ENCODE measurements around the gene FRMPD4.

The FRMPD4 gene

DNA sequence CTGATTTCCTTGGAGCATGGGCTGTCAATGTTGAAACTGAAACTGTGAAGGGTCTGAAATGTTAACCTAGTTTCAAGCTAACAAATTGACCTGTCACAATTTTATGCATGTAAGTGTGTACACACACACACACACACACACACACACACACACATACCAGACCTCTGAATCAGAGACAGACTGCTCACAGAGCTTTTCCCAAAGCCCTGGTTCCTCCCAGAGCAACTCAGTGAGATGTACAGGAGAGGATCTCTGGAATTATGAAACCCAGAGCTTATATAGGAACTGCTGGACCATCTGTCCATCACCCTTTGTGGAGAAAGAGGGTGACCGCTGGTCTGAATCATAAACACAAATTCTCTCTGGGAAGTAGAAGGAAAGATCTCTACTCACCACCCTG lies 424.8 kb downstream of the FRMPD4 start:
- no peak for TF ChIP-seq JUND (IDR thresholded peaks at IDR 0.05; ENCODE audit: low read depth)
- in situ Hi-C loops (cut with HindIII; ENCODE audit: low pct_unique_long_range_greater_than_20kb, low sequenced_read_pairs) = no loop called here
- DNase-seq (ENCODE audit: low read depth in 1 of 2, low spot score in 1 of 2) = no peak

GRCh38 chrX:12564221-12564620 lies 425.9 kb downstream of the FRMPD4 start:
- no peak for TF ChIP-seq JUND (IDR thresholded peaks at IDR 0.05; ENCODE audit: low read depth)
- in situ Hi-C loops (cut with HindIII; ENCODE audit: low pct_unique_long_range_greater_than_20kb, low sequenced_read_pairs) = no loop called here
- no peak for DNase-seq (ENCODE audit: low read depth in 1 of 2, low spot score in 1 of 2)

GRCh38 chrX:12567857-12568256 lies 429.6 kb downstream of the FRMPD4 start:
- DNase-seq (ENCODE audit: low read depth in 1 of 2, low spot score in 1 of 2) = peak in 1 of 2 experiments; percentile 20
- TF ChIP-seq JUND (IDR thresholded peaks at IDR 0.05; ENCODE audit: low read depth) = no peak
- in situ Hi-C loops (cut with HindIII; ENCODE audit: low pct_unique_long_range_greater_than_20kb, low sequenced_read_pairs) = no loop called here

DNA sequence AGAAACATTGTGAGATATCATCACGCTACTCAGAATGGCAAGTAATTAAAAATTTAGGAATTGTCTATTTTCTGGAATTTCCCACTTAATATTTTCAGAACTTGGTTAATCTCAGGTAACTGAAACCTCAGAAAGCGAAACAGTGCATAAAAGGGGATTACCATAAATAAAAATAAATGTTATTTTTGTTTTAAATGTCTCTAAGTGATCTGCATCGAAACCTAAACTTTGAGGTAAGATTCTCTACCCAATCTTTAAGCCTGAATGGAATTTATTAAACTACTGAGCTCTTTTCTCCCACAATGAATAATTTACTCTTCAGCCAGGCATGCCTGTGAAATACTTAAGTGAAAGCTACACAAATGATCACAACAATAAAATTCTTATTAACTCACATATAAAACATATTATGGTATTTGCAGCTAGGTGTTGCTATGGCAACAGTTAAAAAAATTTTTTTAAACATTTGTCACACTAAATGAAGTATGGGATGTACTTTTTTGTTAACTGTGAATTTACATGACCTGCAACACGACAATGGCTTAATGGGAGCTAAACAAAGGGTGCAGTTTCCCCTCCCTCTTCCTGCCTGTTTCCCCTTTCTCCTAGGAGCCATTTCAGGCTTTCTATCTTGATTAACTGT lies 432.7 kb downstream of the FRMPD4 start:
- in situ Hi-C loops (cut with HindIII; ENCODE audit: low pct_unique_long_range_greater_than_20kb, low sequenced_read_pairs) = no loop called here
- no peak for DNase-seq (ENCODE audit: low read depth in 1 of 2, low spot score in 1 of 2)
- no peak for TF ChIP-seq JUND (IDR thresholded peaks at IDR 0.05; ENCODE audit: low read depth)

GRCh38 chrX:12579311-12579710 lies 441.0 kb downstream of the FRMPD4 start:
- in situ Hi-C loops (cut with HindIII; ENCODE audit: low pct_unique_long_range_greater_than_20kb, low sequenced_read_pairs) = no loop called here
- no peak for DNase-seq (ENCODE audit: low read depth in 1 of 2, low spot score in 1 of 2)
- no peak for TF ChIP-seq JUND (IDR thresholded peaks at IDR 0.05; ENCODE audit: low read depth)

DNA sequence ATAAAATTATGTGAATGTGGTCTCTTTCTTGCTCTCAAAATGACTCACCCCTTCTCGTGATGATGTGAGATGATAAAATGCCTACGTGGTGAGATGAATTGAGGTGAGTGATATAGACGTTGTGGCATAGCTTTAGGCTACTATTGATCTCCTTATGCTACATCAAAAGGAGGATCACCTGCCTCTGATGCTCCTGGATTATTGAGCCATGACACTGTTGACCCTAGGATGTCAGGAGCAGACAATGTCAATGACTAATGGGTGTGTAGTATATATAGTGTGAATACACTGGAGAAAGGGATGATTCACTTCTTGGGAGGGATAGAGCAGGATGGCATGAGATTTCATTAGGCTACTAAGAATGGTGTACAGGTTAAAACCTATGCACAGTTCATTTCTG lies 442.3 kb downstream of the FRMPD4 start:
- no peak for TF ChIP-seq JUND (IDR thresholded peaks at IDR 0.05; ENCODE audit: low read depth)
- in situ Hi-C loops (cut with HindIII; ENCODE audit: low pct_unique_long_range_greater_than_20kb, low sequenced_read_pairs) = no loop called here
- DNase-seq (ENCODE audit: low read depth in 1 of 2, low spot score in 1 of 2) = no peak

GRCh38 chrX:12581546-12581945 lies 443.3 kb downstream of the FRMPD4 start:
- DNase-seq (ENCODE audit: low read depth in 1 of 2, low spot score in 1 of 2) = no peak
- in situ Hi-C loops (cut with HindIII; ENCODE audit: low pct_unique_long_range_greater_than_20kb, low sequenced_read_pairs) = no loop called here
- TF ChIP-seq JUND (IDR thresholded peaks at IDR 0.05; ENCODE audit: low read depth) = no peak

DNA sequence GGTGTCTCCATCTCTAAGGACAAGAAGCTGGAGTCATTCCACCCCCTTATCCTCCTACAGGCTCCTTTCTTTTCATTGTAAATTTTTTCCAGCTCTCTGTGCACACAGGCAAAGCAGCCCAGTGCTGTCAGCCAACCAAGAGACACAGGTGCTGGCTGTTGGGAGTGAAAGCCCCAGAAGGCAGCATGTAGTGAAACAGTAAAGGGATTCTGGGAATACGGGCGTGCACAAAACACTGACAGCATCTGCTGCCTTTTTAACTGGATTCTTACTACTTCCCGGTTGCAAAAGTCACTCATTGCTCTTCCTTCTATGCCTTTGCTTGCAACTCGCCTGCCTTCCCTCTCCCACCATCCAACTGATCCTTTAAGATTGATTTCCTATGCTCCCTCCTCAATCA lies 444.4 kb downstream of the FRMPD4 start:
- no peak for TF ChIP-seq JUND (IDR thresholded peaks at IDR 0.05; ENCODE audit: low read depth)
- in situ Hi-C loops (cut with HindIII; ENCODE audit: low pct_unique_long_range_greater_than_20kb, low sequenced_read_pairs) = no loop called here
- no peak for DNase-seq (ENCODE audit: low read depth in 1 of 2, low spot score in 1 of 2)

- no peak for TF ChIP-seq JUND (IDR thresholded peaks at IDR 0.05; ENCODE audit: low read depth)
- DNase-seq (ENCODE audit: low read depth in 1 of 2, low spot score in 1 of 2) = no peak
- in situ Hi-C loops (cut with HindIII; ENCODE audit: low pct_unique_long_range_greater_than_20kb, low sequenced_read_pairs) = no loop called here
Measured at GRCh38 chrX:12583543-12583942, 445.3 kb downstream of the FRMPD4 start.

GRCh38 chrX:12595720-12596119 lies 457.4 kb downstream of the FRMPD4 start:
- no peak for DNase-seq (ENCODE audit: low read depth in 1 of 2, low spot score in 1 of 2)
- no peak for TF ChIP-seq JUND (IDR thresholded peaks at IDR 0.05; ENCODE audit: low read depth)
- in situ Hi-C loops (cut with HindIII; ENCODE audit: low pct_unique_long_range_greater_than_20kb, low sequenced_read_pairs) = no loop called here

GRCh38 chrX:12610079-12610478 lies 471.8 kb downstream of the FRMPD4 start:
- no peak for DNase-seq (ENCODE audit: low read depth in 1 of 2, low spot score in 1 of 2)
- in situ Hi-C loops (cut with HindIII; ENCODE audit: low pct_unique_long_range_greater_than_20kb, low sequenced_read_pairs) = no loop called here
- no peak for TF ChIP-seq JUND (IDR thresholded peaks at IDR 0.05; ENCODE audit: low read depth)

DNA sequence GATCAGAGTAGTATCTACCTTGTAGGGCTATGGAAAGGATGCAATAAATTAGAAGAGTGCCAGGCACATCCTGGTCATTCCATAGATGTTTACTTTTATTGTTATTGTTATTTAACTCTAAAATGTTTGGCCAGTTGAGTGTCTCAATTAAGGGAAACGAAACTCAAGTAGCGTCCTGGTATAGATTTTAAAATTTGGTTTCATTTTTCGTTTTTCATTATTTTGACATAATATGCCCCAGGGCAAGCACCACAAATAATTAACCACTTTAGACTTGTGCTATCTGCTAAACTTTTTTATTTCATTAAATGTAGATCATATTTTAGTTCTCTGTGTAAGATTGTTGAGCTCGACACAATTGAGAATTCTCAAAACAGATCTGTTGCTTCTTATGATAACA lies 473.2 kb downstream of the FRMPD4 start:
- DNase-seq (ENCODE audit: low read depth in 1 of 2, low spot score in 1 of 2) = no peak
- TF ChIP-seq JUND (IDR thresholded peaks at IDR 0.05; ENCODE audit: low read depth) = no peak
- in situ Hi-C loops (cut with HindIII; ENCODE audit: low pct_unique_long_range_greater_than_20kb, low sequenced_read_pairs) = no loop called here

- no peak for TF ChIP-seq JUND (IDR thresholded peaks at IDR 0.05; ENCODE audit: low read depth)
- in situ Hi-C loops (cut with HindIII; ENCODE audit: low pct_unique_long_range_greater_than_20kb, low sequenced_read_pairs) = no loop called here
- DNase-seq (ENCODE audit: low read depth in 1 of 2, low spot score in 1 of 2) = no peak
Measured at GRCh38 chrX:12614266-12614665, 476.0 kb downstream of the FRMPD4 start.

GRCh38 chrX:12615061-12615460 lies 476.8 kb downstream of the FRMPD4 start:
- TF ChIP-seq JUND (IDR thresholded peaks at IDR 0.05; ENCODE audit: low read depth) = no peak
- in situ Hi-C loops (cut with HindIII; ENCODE audit: low pct_unique_long_range_greater_than_20kb, low sequenced_read_pairs) = no loop called here
- no peak for DNase-seq (ENCODE audit: low read depth in 1 of 2, low spot score in 1 of 2)
